Heart left ventricle (tissue), 16 donors: Measurements from ENCODE around the gene C4orf33. TPM values are rescaled to one million over a fixed set of nuclear protein-coding genes. Genes with fewer than 3 reads are reported as not detected.
A peak's percentile ranks its signal among the peaks of the same experiment; 100 is the strongest.

ENCODE experiments used
- ATAC-seq, 4 donors: fragments of 200-7000 bp; cut with Tn5 transposase; one replicate each; pipeline ENCODE4 v1.9.1; 2020 to 2022; ENCODE audit warnings: moderate library complexity in 4 of 4, mild to moderate bottlenecking in 3 of 4, moderate number of reproducible peaks in 1 of 4
- DNase-seq, 5 donors: peaks; one replicate each; pipeline ENCODE4 v3.0.0-alpha.2; 2020
- H3K27ac ChIP-seq, 12 donors: fragments of 200-600 bp; sonication (generic) in 4 of 12; one replicate each; pipeline versions ENCODE4 v1.5.0 to v1.8.0; 2016 to 2022; ENCODE audit warnings: mild to moderate bottlenecking in 2 of 12
- H3K27me3 ChIP-seq, 9 donors: fragments of 200-600 bp; sonication (generic) in 2 of 9; one replicate each; pipeline versions ENCODE4 v1.5.1 to v1.8.0; 2016 to 2022; ENCODE audit warnings: mild to moderate bottlenecking in 3 of 9
- H3K36me3 ChIP-seq, 9 donors: fragments of 200-600 bp; sonication (generic) in 2 of 9; one replicate each; pipeline versions ENCODE4 v1.5.0 to v1.8.0; 2018 to 2022; ENCODE audit warnings: mild to moderate bottlenecking in 2 of 9
- H3K4me1 ChIP-seq, 12 donors: fragments of 200-600 bp; sonication (generic) in 4 of 12; one replicate each; pipeline versions ENCODE4 v1.5.0 to v1.8.0; 2016 to 2022; ENCODE audit warnings: mild to moderate bottlenecking in 3 of 12
- H3K4me3 ChIP-seq, 12 donors: fragments of 200-600 bp; sonication (generic) in 4 of 12; one replicate each; pipeline versions ENCODE4 v1.5.0 to v1.8.0; 2017 to 2022; ENCODE audit warnings: mild to moderate bottlenecking in 9 of 12, moderate library complexity in 4 of 12
- H3K9me3 ChIP-seq, 12 donors: fragments of 200-600 bp; sonication (generic) in 4 of 12; one replicate each; pipeline versions ENCODE4 v1.5.0 to v1.8.0; 2016 to 2022; ENCODE audit warnings: mild to moderate bottlenecking in 1 of 12
- POLR2A ChIP-seq, 2 donors: fragments of 450-650 bp; IDR thresholded peaks; one replicate each; pipeline ENCODE4 v1.6.1; 2017; ENCODE audit warnings: antibody characterized with exemption in 2 of 2, mild to moderate bottlenecking in 2 of 2, moderate library complexity in 2 of 2
- WGBS, 4 donors: extraction: QIAGEN DNeasy Blood & Tissue Kit in 2 of 4; methylation state at CpG; one replicate each; pipeline versions ENCODE4 v1.1.5 to v1.1.7; 2013 to 2018; 5-methylcytosine and 5-hydroxymethylcytosine counted together
- intact Hi-C, 10 donors: fragments of 100-400 bp; cut with DNase I; formaldehyde crosslinking; loops; one replicate each; pipeline versions ENCODE4 v1.11.1 to v1.14.2; 2022
- polyA plus RNA-seq, 2 donors: library from polyadenylated mRNA; stranded (reverse); fragments of 200-250 nt; gene quantifications; one replicate each; pipeline ENCODE4 v1.2.3, GENCODE V29; 2013
- total RNA-seq, 9 donors: library from RNA; depleted of rRNA in 2 of 9; stranded (reverse); fragments of >200 nt in 2 of 9; fragmentation: NEBNext Ultra II Directional in 3 of 9; extraction: Animal tissue kit (Norgen Biotek cat#: 25700) in 3 of 9; gene quantifications; one replicate each; pipeline versions ENCODE4 v1.1.0 to v1.2.4, GENCODE V29; 2016 to 2023
- TF ChIP-seq, protein P1 (sequence below), 12 donors: fragments of 200-600 bp; sonication (generic) in 4 of 12; IDR thresholded peaks; one replicate each; pipeline versions ENCODE4 v1.5.0 to v1.8.0; 2018 to 2022; ENCODE audit warnings: antibody characterized with exemption in 12 of 12, mild to moderate bottlenecking in 5 of 12
- donor health status: ischemic (EF 13 %, LVEDD 7.1; RV severe dilation, severe dysfunction).
- donor health status: healthy with polysubstance abuse.
- donor health status: DM: no; HTN: yes; CAD: no.
- donor health status: DM: no; HTN: no; CAD: no.
- donor health status: ischemic (EF 25% LVEDD 6.9; RV normal size, moderate dysfunction).
- donor health status: ischemic (EF 25% LVEDD 5.7; RV mildly dilated, moderate dysfunction).
- donor health status: healthy.
- donor health status: DM: yes; HTN: yes; CAD: no.
- donor health status: ischemic (EF 35%, LVEDD 5.7; RV mildly dilated, moderate dysfunction).
- donor health status: nonischemic (EF 11% LVEDD 7.7; RV severe dilation, severe dysfunction).
- donor health status: DM: yes; HTN: yes; CAD: no.
- donor health status: PGD.
- donor health status: ischemic (EF 29% LVEDD 5.4; RV normal size, mild dysfunction).
- donor health status: nonischemic (EF 23%, LVEDD 6.1; RV moderate dilation, normal function).

Gene C4orf33
- total and polyA plus RNA-seq, 11 donors: 2.8 to 11.7 (median 4.3) TPM

DNA sequence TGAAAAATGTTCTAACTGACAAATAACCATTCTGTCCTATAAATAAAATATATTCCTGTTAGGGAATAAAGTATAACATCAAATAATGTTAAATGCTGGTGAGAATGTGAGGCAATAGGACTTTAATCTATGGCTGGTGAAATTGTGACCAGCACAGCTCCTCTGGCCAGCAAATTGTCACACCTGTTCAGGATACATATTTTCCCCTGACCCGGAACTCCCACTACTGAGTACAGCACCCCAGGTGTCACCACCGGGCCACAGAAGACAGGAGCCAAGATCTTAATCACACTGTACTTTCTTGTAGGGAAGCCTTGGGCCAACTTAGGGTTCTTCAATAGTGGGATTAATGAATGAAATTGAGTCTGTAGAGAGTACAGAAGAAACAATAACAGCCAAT, 33.2 kb downstream of the C4orf33 start:
- Histone ChIP-seq H3K36me3 (no peaks in the 10 kb centered on the region), H3K4me3 (no peak overlapping the region), H3K27me3 (no peaks in the 10 kb centered on the region), H3K9me3 (peaks cover 0 to 13% (median 0%) of the 10 kb centered on the region in 12 donors), H3K27ac (no peak overlapping the region), H3K4me1 (no peaks in the 10 kb centered on the region)
- no peak for DNase-seq
- intact Hi-C loops: no loop called here
- no peak for ATAC-seq
- TF ChIP-seq, protein P1, sequence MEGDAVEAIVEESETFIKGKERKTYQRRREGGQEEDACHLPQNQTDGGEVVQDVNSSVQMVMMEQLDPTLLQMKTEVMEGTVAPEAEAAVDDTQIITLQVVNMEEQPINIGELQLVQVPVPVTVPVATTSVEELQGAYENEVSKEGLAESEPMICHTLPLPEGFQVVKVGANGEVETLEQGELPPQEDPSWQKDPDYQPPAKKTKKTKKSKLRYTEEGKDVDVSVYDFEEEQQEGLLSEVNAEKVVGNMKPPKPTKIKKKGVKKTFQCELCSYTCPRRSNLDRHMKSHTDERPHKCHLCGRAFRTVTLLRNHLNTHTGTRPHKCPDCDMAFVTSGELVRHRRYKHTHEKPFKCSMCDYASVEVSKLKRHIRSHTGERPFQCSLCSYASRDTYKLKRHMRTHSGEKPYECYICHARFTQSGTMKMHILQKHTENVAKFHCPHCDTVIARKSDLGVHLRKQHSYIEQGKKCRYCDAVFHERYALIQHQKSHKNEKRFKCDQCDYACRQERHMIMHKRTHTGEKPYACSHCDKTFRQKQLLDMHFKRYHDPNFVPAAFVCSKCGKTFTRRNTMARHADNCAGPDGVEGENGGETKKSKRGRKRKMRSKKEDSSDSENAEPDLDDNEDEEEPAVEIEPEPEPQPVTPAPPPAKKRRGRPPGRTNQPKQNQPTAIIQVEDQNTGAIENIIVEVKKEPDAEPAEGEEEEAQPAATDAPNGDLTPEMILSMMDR (IDR thresholded peaks at IDR 0.05): no peak
- TF ChIP-seq POLR2A (IDR thresholded peaks at IDR 0.05): no peak
- WGBS, 4 donors: 75 to 84% (median 76%) methylated on average over 2 of the region's 2 CpGs

DNA sequence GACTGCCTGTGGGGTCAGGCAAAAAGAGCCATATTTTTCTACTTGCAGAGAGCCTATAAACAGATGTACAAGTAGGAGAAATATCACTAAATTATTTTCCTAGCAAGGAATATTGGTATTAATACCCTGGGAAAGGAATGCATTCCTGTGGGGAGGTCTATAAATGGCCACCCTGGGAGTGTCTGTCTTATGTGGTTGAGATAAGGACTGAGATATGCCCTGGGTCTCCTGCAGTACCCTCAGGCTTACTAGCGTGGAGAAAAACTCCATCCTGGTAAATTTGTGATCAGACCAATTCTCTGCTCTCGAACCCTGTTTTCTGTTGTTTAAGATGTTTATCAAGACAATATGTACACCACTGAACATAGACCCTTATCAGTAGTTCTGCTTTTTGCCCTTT, 35.4 kb downstream of the C4orf33 start:
- no peaks in the 10 kb centered on the region for H3K4me1 ChIP-seq
- TF ChIP-seq, protein P1 (IDR thresholded peaks at IDR 0.05): no peak
- no peak for TF ChIP-seq POLR2A (IDR thresholded peaks at IDR 0.05)
- ATAC-seq (no peak), DNase-seq (no peak)
- no peaks in the 10 kb centered on the region for H3K36me3 ChIP-seq
- H3K27ac ChIP-seq: no peak overlapping the region
- no peak overlapping the region for H3K4me3 ChIP-seq
- H3K9me3 ChIP-seq: peaks cover 0 to 13% (median 0%) of the 10 kb centered on the region in 12 donors
- intact Hi-C loops: no loop called here
- WGBS, 4 donors: 70 to 85% (median 74%) methylated on average over 2 of the region's 2 CpGs
- H3K27me3 ChIP-seq: no peaks in the 10 kb centered on the region

DNA sequence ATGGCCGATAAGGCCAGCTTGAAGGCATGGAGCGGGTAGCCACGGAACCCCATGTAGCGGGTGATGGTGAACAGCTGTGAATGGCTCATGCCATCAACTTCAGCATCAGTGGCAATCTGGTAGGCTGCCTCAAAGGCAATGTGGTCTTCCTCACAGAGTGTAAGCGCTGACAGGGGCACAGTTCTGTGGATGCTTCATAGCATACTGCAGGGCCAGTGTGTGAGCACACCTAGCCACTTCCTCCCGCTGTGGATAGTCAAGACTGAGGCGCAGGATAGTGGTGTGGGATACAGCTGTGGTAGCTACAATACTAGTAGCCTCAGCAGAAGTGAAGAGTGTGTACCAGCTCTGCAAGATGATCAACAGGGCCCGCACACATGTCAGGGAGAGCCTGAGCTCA, 40.5 kb downstream of the C4orf33 start:
- 85 to 98% (median 95%) methylated on average over 6 to 8 of the region's 8 CpGs for WGBS, 4 donors
- TF ChIP-seq, protein P1 (IDR thresholded peaks at IDR 0.05): no peak
- no peak for TF ChIP-seq POLR2A (IDR thresholded peaks at IDR 0.05)
- Histone ChIP-seq H3K9me3 (peaks cover 0 to 9% (median 0%) of the 10 kb centered on the region in 12 donors), H3K27ac (no peak overlapping the region), H3K4me1 (no peaks in the 10 kb centered on the region), H3K36me3 (no peaks in the 10 kb centered on the region), H3K4me3 (no peak overlapping the region), H3K27me3 (peaks cover 0 to under 1% (median 0%) of the 10 kb centered on the region in 9 donors)
- ATAC-seq: peak in 1 of 4 donors; percentile 43
- intact Hi-C loops: no loop called here
- DNase-seq: no peak

DNA sequence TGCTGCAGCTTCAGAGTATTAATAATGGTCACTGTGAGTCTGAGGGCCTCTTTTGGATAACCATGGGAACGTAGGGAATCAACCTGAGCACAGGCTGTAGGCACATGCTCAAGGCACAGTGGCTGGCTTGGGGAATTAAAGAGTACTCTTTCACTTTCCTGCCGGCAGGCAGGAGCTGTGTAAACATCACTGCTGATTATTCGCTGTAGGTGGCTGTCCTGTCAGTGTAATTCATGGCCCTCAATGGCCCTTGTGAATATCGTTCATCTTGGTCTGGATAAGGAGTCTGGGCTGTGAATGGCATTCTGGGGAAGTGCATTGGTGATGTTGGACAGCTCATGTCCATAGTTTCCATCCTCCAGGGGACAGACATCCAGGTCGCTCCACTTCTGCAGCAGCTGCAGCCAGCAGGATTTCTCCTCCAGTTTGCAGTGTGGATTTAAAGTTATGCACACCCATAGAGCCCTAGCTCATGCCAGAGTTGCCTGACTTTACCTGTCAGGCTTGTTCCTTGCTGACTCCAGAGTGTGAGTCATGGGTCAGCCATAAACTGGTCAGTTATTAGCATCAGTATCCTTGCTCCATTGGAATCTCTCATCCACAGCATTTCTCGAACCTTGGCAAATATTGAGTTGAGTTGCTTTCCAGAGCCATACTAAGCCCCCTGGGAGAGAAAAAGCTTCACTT, 43.0 kb downstream of the C4orf33 start:
- no peaks in the 10 kb centered on the region for H3K9me3 ChIP-seq
- WGBS, 4 donors: 62 to 78% (median 70%) methylated on average over 5 to 6 of the region's 6 CpGs
- peaks cover 0 to 5% (median 0%) of the 10 kb centered on the region in 9 donors for H3K27me3 ChIP-seq
- no peaks in the 10 kb centered on the region for H3K4me1 ChIP-seq
- H3K36me3 ChIP-seq: no peaks in the 10 kb centered on the region
- H3K27ac ChIP-seq: no peak overlapping the region
- intact Hi-C loops: no loop called here
- no peak for ATAC-seq
- no peak overlapping the region for H3K4me3 ChIP-seq
- no peak for DNase-seq
- TF ChIP-seq POLR2A (IDR thresholded peaks at IDR 0.05): no peak
- TF ChIP-seq, protein P1 (IDR thresholded peaks at IDR 0.05): no peak
